ENCODE measurements around the gene ASIC2. TPM values are rescaled to one million over a fixed set of nuclear protein-coding genes. Genes with fewer than 3 reads are reported as not detected.

The ASIC2 gene
- total and polyA plus RNA-seq, 9 of the 15 experiments (the other 6 are each of a cell fraction or from before 2014, with no cell fraction given) = not detected

GRCh38 chr17:32998111-32998886 is 294.8 kb downstream of the ASIC2 start:
- no peaks in the 10 kb centered on the region; a peak in 1 of 5 replicates for H3K27me3 ChIP-seq (ENCODE audit: control insufficient read depth in 2 of 2, insufficient read depth in 2 of 2, low read length in 2 of 2)
- peak; percentile 93 for ATAC-seq
- no peak overlapping the region for H3K27ac ChIP-seq (ENCODE audit: extremely low read depth, low read depth, low read length)
- H3K36me3 ChIP-seq (ENCODE audit: control insufficient read depth, insufficient read depth, low read length) = no peaks in the 10 kb centered on the region
- FAIRE-seq = peak; percentile 95
- no peaks in the 10 kb centered on the region for H3K9me3 ChIP-seq (replicated peaks; ENCODE audit: control insufficient read depth, insufficient read depth, low read depth, low read length)
- POLR2A ChIA-PET = interaction anchor here (0.6 to 1.0 kb wide), 5 partner anchors 10 to 249 kb away, joined by 3 to 5 read pairs (median 3); no protein-coding TSS in a partner anchor
- H3K79me2 ChIP-seq (ENCODE audit: control insufficient read depth, insufficient read depth, low read length) = no peaks in the 10 kb centered on the region
- peaks cover 7 to 8% of the 10 kb centered on the region in 2 experiments; a peak in 4 of 5 replicates for H3K4me1 ChIP-seq (replicated peaks in 1 of 2; ENCODE audit: control insufficient read depth in 2 of 2, insufficient read depth in 2 of 2, low read length in 2 of 2)
- no peaks in the 10 kb centered on the region for H4K20me1 ChIP-seq (replicated peaks; ENCODE audit: control insufficient read depth, insufficient read depth, low read length)
- intact Hi-C loops (cut with micrococcal nuclease) (loop anchor here (1.0 to 5.0 kb wide), 3 partner anchors 36 to 215 kb away; no protein-coding TSS in a partner anchor), in situ Hi-C loops (cut with MboI) (loop anchor here (5.0 kb wide), 1 partner anchor 51 kb away; no protein-coding TSS in a partner anchor)
- peak overlapping the region; percentile 67 for H3K4me2 ChIP-seq (ENCODE audit: insufficient read depth, low read length)
- no TSS peak for BruUV-seq (replicated peaks)
- peak; percentile 80 to 89 (median 88) for DNase-seq (ENCODE audit: extremely low read depth in 1 of 4, low spot score in 3 of 4)
- H3K9ac ChIP-seq (ENCODE audit: insufficient read depth in 1 of 2, low read depth in 2 of 2, low read length in 2 of 2) = 0 out of 4 replicates have a peak overlapping the region, but pooled peaks of 1 of the 2 experiments have one; percentile 4
- peak overlapping the region; percentile 73 for H2AFZ ChIP-seq (ENCODE audit: low read depth, low read length)
- WGBS (ENCODE audit: insufficient coverage, low coverage, missing lambda C conversion rate) = 0% methylated on average over 18 of the region's 18 CpGs
- no peaks in the 10 kb centered on the region for H3K9me1 ChIP-seq (ENCODE audit: control insufficient read depth, insufficient read depth, low read length)
- H3K4me3 ChIP-seq = no peak overlapping the region
- CTCF ChIA-PET (ENCODE audit: low intra/inter-chr PET ratio) = interaction anchor here (0.7 to 2.2 kb wide), 3 partner anchors 57 to 515 kb away, joined by 3 to 9 read pairs (median 7); no protein-coding TSS in a partner anchor
- TF ChIP-seq HNRNPLL (IDR thresholded peaks at IDR 0.05; ENCODE audit: low read depth, low read length, poor library complexity, severe bottlenecking) (peak; percentile 29), XRCC5 (IDR thresholded peaks at IDR 0.05; ENCODE audit: low read depth, low read length) (0 out of 2 replicates have a peak, but pooled peaks have one; percentile 71), COPS2 (conservative IDR thresholded peaks at IDR 0.05) (no peak), ZNF316 (IDR thresholded peaks at IDR 0.05) (peak; percentile 9; the same call in 1 of the 2 replicates), MEF2D (tag; conservative IDR thresholded peaks at IDR 0.05; ENCODE audit: low read depth) (no peak), CXXC5 (CRISPR knock-in tag; IDR thresholded peaks at IDR 0.05) (no peak), REST (IDR thresholded peaks at IDR 0.05; ENCODE audit: borderline replicate concordance) (peak; percentile 80; the same call in 1 of the 2 replicates), REST (CRISPR knock-in tag; IDR thresholded peaks at IDR 0.05; ENCODE audit: low read depth) (no peak), NFXL1 (CRISPR knock-in tag; IDR thresholded peaks at IDR 0.05) (no peak), C11orf30 (IDR thresholded peaks at IDR 0.05; ENCODE audit: low read depth) (peak; percentile 11; the same call in 1 of the 2 replicates), BHLHE40 (IDR thresholded peaks at IDR 0.05; ENCODE audit: low read length) (peak; percentile 14; the same call in 1 of the 2 replicates), JUND (IDR thresholded peaks at IDR 0.05; ENCODE audit: borderline replicate concordance, low read depth, low read length) (0 out of 2 replicates have a peak, but pooled peaks have one; percentile 20), JUND (tag; IDR thresholded peaks at IDR 0.05; ENCODE audit: borderline replicate concordance, low read depth, low read length) (no peak; the same call in 2 of the 3 replicates)
